GM18867 (cell line): Measurements from ENCODE around the gene HDAC11.
"Not testable (repeated sequence)": the region's sequence is repeated elsewhere in the genome, so short reads cannot be mapped to it uniquely, and the experiment has no call there.

Experiments
- ATAC-seq: cut with Tn5 transposase; IDR thresholded peaks from one replicate; pipeline ENCODE4 v1.9.1; 2021; ENCODE audit warnings: mild to moderate bottlenecking, moderate library complexity; ENCODE audit not compliant: unreplicated experiment

The HDAC11 gene

GRCh38 chr3:13492976-13493866, 13.1 kb downstream of the HDAC11 start:
- no peak for ATAC-seq

- no peak for ATAC-seq
Measured at GRCh38 chr3:13493867-13494441, 13.8 kb downstream of the HDAC11 start.

GRCh38 chr3:13494463-13495350, 14.6 kb downstream of the HDAC11 start:
- ATAC-seq = no peak

GRCh38 chr3:13495351-13495813, 15.3 kb downstream of the HDAC11 start:
- ATAC-seq = no peak

GRCh38 chr3:13495921-13496723, 16.0 kb downstream of the HDAC11 start:
- ATAC-seq = peak; percentile 78

- no peak for ATAC-seq
Measured at GRCh38 chr3:13496879-13497278, 16.8 kb downstream of the HDAC11 start.

- ATAC-seq = no peak
Measured at GRCh38 chr3:13497386-13497785, 17.3 kb downstream of the HDAC11 start.

- ATAC-seq = no peak
Measured at GRCh38 chr3:13498354-13499060, 18.4 kb downstream of the HDAC11 start.

- not testable (repeated sequence) for ATAC-seq
Measured at GRCh38 chr3:13499246-13499645, 19.1 kb downstream of the HDAC11 start.

- no peak for ATAC-seq
Measured at GRCh38 chr3:13500133-13500885, 20.2 kb downstream of the HDAC11 start.

GRCh38 chr3:13501056-13501455, 20.9 kb downstream of the HDAC11 start:
- no peak for ATAC-seq

GRCh38 chr3:13501521-13501920, 21.4 kb downstream of the HDAC11 start:
- ATAC-seq = no peak

- no peak for ATAC-seq
Measured at GRCh38 chr3:13501958-13502790, 22.1 kb downstream of the HDAC11 start.

GRCh38 chr3:13502791-13503060, 22.6 kb downstream of the HDAC11 start:
- no peak for ATAC-seq

GRCh38 chr3:13504161-13504831, 24.2 kb downstream of the HDAC11 start:
- no peak for ATAC-seq

GRCh38 chr3:13505147-13506130, 25.3 kb downstream of the HDAC11 start:
- ATAC-seq = no peak

GRCh38 chr3:13506239-13506638, 26.1 kb downstream of the HDAC11 start:
- ATAC-seq = no peak
